ENCODE data around the gene MEIKIN. TPM values are rescaled to one million over a fixed set of nuclear protein-coding genes. Genes with fewer than 3 reads are reported as not detected.

Gene MEIKIN
- total RNA-seq, 1 experiment from 2014 or later = not detected

DNA sequence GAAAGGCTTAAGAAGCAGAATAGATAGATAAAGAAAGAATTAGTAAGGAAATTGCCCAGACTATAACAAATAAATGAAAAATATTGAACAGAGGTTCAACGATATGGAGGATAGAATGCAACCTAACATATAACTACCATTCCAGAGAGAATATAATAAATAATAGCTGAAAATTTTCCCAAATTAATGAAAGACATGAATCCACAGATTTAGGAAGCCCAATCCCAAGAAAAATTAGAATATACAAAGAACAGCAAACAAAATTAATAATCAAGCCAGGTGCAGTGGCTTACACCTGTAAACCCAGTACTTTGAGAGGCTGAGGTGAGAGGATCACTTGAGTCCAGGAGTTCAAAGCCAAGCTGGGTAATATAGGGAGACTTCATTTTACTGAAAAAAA is 120.8 kb downstream of the MEIKIN start:
- no peaks in the 10 kb centered on the region; a peak in 4 of 7 replicates for H3K36me3 Mint-ChIP-seq (ENCODE audit: insufficient read depth in 1 of 3, low read depth in 3 of 3)
- no peaks in the 10 kb centered on the region for H3K79me1 ChIP-seq (ENCODE audit: insufficient read depth, low read depth, low read length, poor library complexity, severe bottlenecking)
- no peak overlapping the region for H4K91ac ChIP-seq (ENCODE audit: insufficient read length, low read depth, low read length)
- no peak overlapping the region for H2BK120ac ChIP-seq (ENCODE audit: low read depth, low read length, poor library complexity, severe bottlenecking)
- no peak overlapping the region for H3K27ac ChIP-seq (ENCODE audit: insufficient read length, low read depth, low read length)
- no peak overlapping the region for H3T11ph ChIP-seq (ENCODE audit: low read length)
- no peak overlapping the region for H3K4ac ChIP-seq (ENCODE audit: low read depth, low read length)
- H2AFZ ChIP-seq (ENCODE audit: low read length) = no peak overlapping the region
- no peak overlapping the region for H4K8ac ChIP-seq (replicated peaks; ENCODE audit: insufficient read length, low read depth, low read length)
- H3K9ac ChIP-seq (ENCODE audit: extremely low read depth, insufficient read length, low read length) = no peak overlapping the region
- H3K23me2 ChIP-seq (ENCODE audit: insufficient read length, low read depth, low read length, poor library complexity, severe bottlenecking) = no peaks in the 10 kb centered on the region
- peaks cover 9 to 16% of the 10 kb centered on the region in 2 experiments; a peak in 4 of 5 replicates for H3K9me3 Mint-ChIP-seq
- no peak overlapping the region for H2BK15ac ChIP-seq (ENCODE audit: low read depth, low read length)
- no CpG with 5 or more reads among the region's 1 CpG for WGBS (ENCODE audit: extremely low coverage, insufficient read length, low lambda C conversion rate)
- TF ChIP-seq, protein P1, sequence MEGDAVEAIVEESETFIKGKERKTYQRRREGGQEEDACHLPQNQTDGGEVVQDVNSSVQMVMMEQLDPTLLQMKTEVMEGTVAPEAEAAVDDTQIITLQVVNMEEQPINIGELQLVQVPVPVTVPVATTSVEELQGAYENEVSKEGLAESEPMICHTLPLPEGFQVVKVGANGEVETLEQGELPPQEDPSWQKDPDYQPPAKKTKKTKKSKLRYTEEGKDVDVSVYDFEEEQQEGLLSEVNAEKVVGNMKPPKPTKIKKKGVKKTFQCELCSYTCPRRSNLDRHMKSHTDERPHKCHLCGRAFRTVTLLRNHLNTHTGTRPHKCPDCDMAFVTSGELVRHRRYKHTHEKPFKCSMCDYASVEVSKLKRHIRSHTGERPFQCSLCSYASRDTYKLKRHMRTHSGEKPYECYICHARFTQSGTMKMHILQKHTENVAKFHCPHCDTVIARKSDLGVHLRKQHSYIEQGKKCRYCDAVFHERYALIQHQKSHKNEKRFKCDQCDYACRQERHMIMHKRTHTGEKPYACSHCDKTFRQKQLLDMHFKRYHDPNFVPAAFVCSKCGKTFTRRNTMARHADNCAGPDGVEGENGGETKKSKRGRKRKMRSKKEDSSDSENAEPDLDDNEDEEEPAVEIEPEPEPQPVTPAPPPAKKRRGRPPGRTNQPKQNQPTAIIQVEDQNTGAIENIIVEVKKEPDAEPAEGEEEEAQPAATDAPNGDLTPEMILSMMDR (conservative IDR thresholded peaks at IDR 0.05) = no peak
- H3K4me2 ChIP-seq (ENCODE audit: insufficient read depth, insufficient read length, low read length) = no peak overlapping the region
- DNase-seq = no peak
- no peak overlapping the region for H3K23ac ChIP-seq (ENCODE audit: insufficient read length, low read depth, low read length)
- no peak overlapping the region for H2AK5ac ChIP-seq (ENCODE audit: insufficient read length, low read length)
- no peak overlapping the region for H3K56ac ChIP-seq (ENCODE audit: insufficient read length, low read depth, low read length)
- no peaks in the 10 kb centered on the region for H3K79me2 ChIP-seq (ENCODE audit: insufficient read depth, low read length)
- H4K5ac ChIP-seq (ENCODE audit: insufficient read length, low read depth, low read length) = no peak overlapping the region
- no peaks in the 10 kb centered on the region for H3K9me3 ChIP-seq (ENCODE audit: control insufficient read depth, low read depth, low read length)
- H3K18ac ChIP-seq (ENCODE audit: insufficient read length, low read depth, low read length) = no peak overlapping the region
- H3K27ac Mint-ChIP-seq = no peak overlapping the region
- H2BK12ac ChIP-seq (ENCODE audit: insufficient read length, low read depth, low read length) = no peak overlapping the region
- no peak overlapping the region for H2BK5ac ChIP-seq (ENCODE audit: insufficient read length, low read length)
- no peak overlapping the region for H3K4me3 Mint-ChIP-seq
- H3K14ac ChIP-seq (ENCODE audit: insufficient read depth, low read length) = no peak overlapping the region
- no peaks in the 10 kb centered on the region for H3K4me1 ChIP-seq (ENCODE audit: insufficient read depth, low read length)
- no peaks in the 10 kb centered on the region for H3K27me3 Mint-ChIP-seq (ENCODE audit: low read depth)
- H3K27me3 ChIP-seq (ENCODE audit: insufficient read depth, low read length) = no peaks in the 10 kb centered on the region
- no peaks in the 10 kb centered on the region for H3K4me1 Mint-ChIP-seq
- no peaks in the 10 kb centered on the region for H4K20me1 ChIP-seq (ENCODE audit: control insufficient read depth, insufficient read depth, insufficient read length)
- H2BK20ac ChIP-seq (ENCODE audit: low read depth, low read length, poor library complexity, severe bottlenecking) = no peak overlapping the region

Data from H9 (cell line).